Neuron (in vitro differentiated cells): Measurements from ENCODE around the gene C1QTNF5.
A peak's percentile ranks its signal among the peaks of the same experiment; 100 is the strongest.

Experiments
- H2AFZ ChIP-seq: one replicate; pipeline ENCODE4 v1.6.1; 2013; ENCODE audit warnings: low read depth, mild to moderate bottlenecking, inconsistent platforms, low read length, moderate library complexity
- H3K27me3 ChIP-seq: one replicate; pipeline ENCODE4 v1.6.1; 2013; ENCODE audit warnings: low read length; ENCODE audit not compliant: insufficient read depth
- H3K36me3 ChIP-seq: one replicate; pipeline ENCODE4 v1.6.1; 2013; ENCODE audit warnings: low read length; ENCODE audit not compliant: insufficient read depth
- H3K4me1 ChIP-seq: one replicate; pipeline ENCODE4 v1.6.1; 2013; ENCODE audit warnings: low read length; ENCODE audit not compliant: insufficient read depth
- H3K4me3 ChIP-seq: 2 replicates; pipeline ENCODE4 v1.5.1; 2013; ENCODE audit warnings: mild to moderate bottlenecking, low read length, moderate library complexity
- H3K9me3 ChIP-seq: one replicate; pipeline ENCODE4 v1.6.1; 2013; ENCODE audit warnings: low read length

The C1QTNF5 gene

GRCh38 chr11:119377112-119377901, 36.6 kb upstream of the C1QTNF5 start:
- Histone ChIP-seq H3K4me3 (no peak overlapping the region), H3K4me1 (peaks cover 52% of the 10 kb centered on the region)

GRCh38 chr11:119376197-119376847, 35.6 kb upstream of the C1QTNF5 start:
- H3K36me3 ChIP-seq: no peaks in the 10 kb centered on the region
- H3K4me3 ChIP-seq: peak overlapping the region; percentile 26
- peaks cover 46% of the 10 kb centered on the region for H3K4me1 ChIP-seq
- no peaks in the 10 kb centered on the region for H3K9me3 ChIP-seq
- H3K27me3 ChIP-seq: peaks cover 16% of the 10 kb centered on the region
- H2AFZ ChIP-seq: no peak overlapping the region

More at GRCh38 chr11:119377112-119377901, 36.6 kb upstream of the C1QTNF5 start:
- H3K9me3 ChIP-seq: no peaks in the 10 kb centered on the region
- no peaks in the 10 kb centered on the region for H3K36me3 ChIP-seq
- peaks cover 16% of the 10 kb centered on the region for H3K27me3 ChIP-seq
- no peak overlapping the region for H2AFZ ChIP-seq

GRCh38 chr11:119375337-119376196, 34.9 kb upstream of the C1QTNF5 start:
- Histone ChIP-seq H3K4me1 (peaks cover 38% of the 10 kb centered on the region), H3K9me3 (no peaks in the 10 kb centered on the region), H3K27me3 (peaks cover 12% of the 10 kb centered on the region), H3K4me3 (peak overlapping the region; percentile 26), H3K36me3 (no peaks in the 10 kb centered on the region), H2AFZ (no peak overlapping the region)

- peaks cover 8% of the 10 kb centered on the region for H3K27me3 ChIP-seq
- no peak overlapping the region for H2AFZ ChIP-seq
- peaks cover 37% of the 10 kb centered on the region for H3K4me1 ChIP-seq
- no peaks in the 10 kb centered on the region for H3K36me3 ChIP-seq
- no peaks in the 10 kb centered on the region for H3K9me3 ChIP-seq
- no peak overlapping the region for H3K4me3 ChIP-seq
These were observed 34.1 kb upstream of the C1QTNF5 start for GRCh38 chr11:119374632-119375336.

GRCh38 chr11:119373921-119374631, 33.4 kb upstream of the C1QTNF5 start:
- Histone ChIP-seq H3K9me3 (no peaks in the 10 kb centered on the region), H2AFZ (no peak overlapping the region), H3K4me1 (peaks cover 37% of the 10 kb centered on the region), H3K27me3 (peaks cover 8% of the 10 kb centered on the region), H3K36me3 (no peaks in the 10 kb centered on the region), H3K4me3 (no peak overlapping the region)

- Histone ChIP-seq H3K4me3 (no peak overlapping the region), H3K9me3 (no peaks in the 10 kb centered on the region), H3K36me3 (no peaks in the 10 kb centered on the region), H3K4me1 (peaks cover 39% of the 10 kb centered on the region), H3K27me3 (peaks cover 4% of the 10 kb centered on the region), H2AFZ (no peak overlapping the region)
These were observed 32.6 kb upstream of the C1QTNF5 start for GRCh38 chr11:119373059-119373920.

- no peak overlapping the region for H2AFZ ChIP-seq
- H3K27me3 ChIP-seq: peaks cover 5% of the 10 kb centered on the region
- H3K36me3 ChIP-seq: no peaks in the 10 kb centered on the region
- no peaks in the 10 kb centered on the region for H3K9me3 ChIP-seq
- peaks cover 36% of the 10 kb centered on the region for H3K4me1 ChIP-seq
- H3K4me3 ChIP-seq: no peak overlapping the region
These were observed 31.8 kb upstream of the C1QTNF5 start for GRCh38 chr11:119372260-119373058.

- H3K27me3 ChIP-seq: peaks cover 9% of the 10 kb centered on the region
- no peaks in the 10 kb centered on the region for H3K9me3 ChIP-seq
- H3K4me1 ChIP-seq: peaks cover 30% of the 10 kb centered on the region
- no peak overlapping the region for H2AFZ ChIP-seq
- H3K36me3 ChIP-seq: no peaks in the 10 kb centered on the region
- no peak overlapping the region for H3K4me3 ChIP-seq
These were observed 31.1 kb upstream of the C1QTNF5 start for GRCh38 chr11:119371778-119372182.

- H3K4me3 ChIP-seq: no peak overlapping the region
- H2AFZ ChIP-seq: no peak overlapping the region
- H3K4me1 ChIP-seq: peaks cover 24% of the 10 kb centered on the region
- no peaks in the 10 kb centered on the region for H3K9me3 ChIP-seq
- H3K36me3 ChIP-seq: no peaks in the 10 kb centered on the region
- H3K27me3 ChIP-seq: peaks cover 12% of the 10 kb centered on the region
These were observed 30.5 kb upstream of the C1QTNF5 start for GRCh38 chr11:119371067-119371601.

- Histone ChIP-seq H3K36me3 (no peaks in the 10 kb centered on the region), H3K4me3 (no peak overlapping the region), H3K9me3 (no peaks in the 10 kb centered on the region), H3K27me3 (peaks cover 13% of the 10 kb centered on the region), H3K4me1 (peaks cover 18% of the 10 kb centered on the region), H2AFZ (no peak overlapping the region)
These were observed 29.9 kb upstream of the C1QTNF5 start for GRCh38 chr11:119370486-119371046.
